SW480 (cell line): ENCODE measurements around the gene CHTOP.

Experiments used
- DNase-seq: peaks from one replicate; pipeline ENCODE4 v3.0.0-alpha.2; 2016; ENCODE audit warnings: low spot score

CHTOP gene

GRCh38 chr1:153685544-153686340, 51.9 kb downstream of the CHTOP start:
- DNase-seq = no peak

DNA sequence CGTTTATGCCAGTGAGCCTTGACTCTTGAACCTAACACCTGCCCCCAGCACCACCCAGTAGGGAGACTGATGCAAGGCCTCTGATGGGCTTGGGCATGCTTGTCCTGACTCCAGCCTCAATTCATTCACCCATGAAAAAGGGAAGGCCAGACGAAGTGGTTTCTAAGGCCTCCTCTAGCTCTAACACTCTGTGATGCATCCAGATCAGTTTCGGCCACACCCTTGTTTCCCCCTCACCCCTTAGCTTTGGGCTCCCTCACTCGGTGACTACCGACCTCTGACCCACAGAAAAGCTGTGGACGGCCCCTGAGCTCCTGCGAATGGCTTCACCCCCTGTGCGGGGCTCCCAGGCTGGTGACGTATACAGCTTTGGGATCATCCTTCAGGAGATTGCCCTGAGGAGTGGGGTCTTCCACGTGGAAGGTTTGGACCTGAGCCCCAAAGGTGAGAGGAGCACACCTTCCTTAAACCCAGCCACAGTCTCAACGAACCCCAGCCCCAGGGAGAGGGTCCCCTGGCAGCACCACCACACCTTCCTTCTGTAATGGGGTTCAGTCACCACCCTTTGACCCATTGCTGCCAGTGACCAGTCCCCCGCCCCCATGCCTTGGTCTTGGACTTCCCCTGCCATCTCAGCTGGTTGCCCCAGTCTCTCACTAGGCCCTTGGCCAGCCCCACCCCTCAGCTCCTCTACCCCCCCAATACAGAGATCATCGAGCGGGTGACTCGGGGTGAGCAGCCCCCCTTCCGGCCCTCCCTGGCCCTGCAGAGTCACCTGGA, 53.7 kb downstream of the CHTOP start:
- DNase-seq = no peak

DNA sequence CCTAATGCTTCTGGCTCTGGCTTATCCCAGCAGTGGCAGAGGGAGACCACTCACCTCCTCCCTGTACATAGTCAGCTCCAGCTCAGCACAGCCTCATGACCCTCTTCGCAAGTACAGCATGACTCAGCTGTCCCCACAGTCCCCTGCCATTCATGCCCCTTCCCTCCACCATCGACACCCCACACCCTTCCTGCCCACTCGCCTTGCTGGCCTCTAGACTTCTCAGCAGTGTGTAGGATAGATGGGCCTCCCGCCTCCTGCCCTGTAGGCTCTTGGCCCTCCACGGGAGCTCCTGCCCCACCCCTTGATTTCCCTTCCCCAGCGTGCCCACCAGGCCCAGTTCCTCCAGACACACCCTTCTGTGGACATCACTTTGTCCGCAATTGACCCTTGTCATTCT, 54.4 kb downstream of the CHTOP start:
- no peak for DNase-seq

GRCh38 chr1:153688736-153689328, 55.0 kb downstream of the CHTOP start:
- DNase-seq = no peak

- no peak for DNase-seq
These were observed 59.6 kb downstream of the CHTOP start for GRCh38 chr1:153693466-153693865.
